Measurements from ENCODE around the gene SYMPK.
A peak's percentile ranks its signal among the peaks of the same experiment; 100 is the strongest.

SYMPK gene

DNA sequence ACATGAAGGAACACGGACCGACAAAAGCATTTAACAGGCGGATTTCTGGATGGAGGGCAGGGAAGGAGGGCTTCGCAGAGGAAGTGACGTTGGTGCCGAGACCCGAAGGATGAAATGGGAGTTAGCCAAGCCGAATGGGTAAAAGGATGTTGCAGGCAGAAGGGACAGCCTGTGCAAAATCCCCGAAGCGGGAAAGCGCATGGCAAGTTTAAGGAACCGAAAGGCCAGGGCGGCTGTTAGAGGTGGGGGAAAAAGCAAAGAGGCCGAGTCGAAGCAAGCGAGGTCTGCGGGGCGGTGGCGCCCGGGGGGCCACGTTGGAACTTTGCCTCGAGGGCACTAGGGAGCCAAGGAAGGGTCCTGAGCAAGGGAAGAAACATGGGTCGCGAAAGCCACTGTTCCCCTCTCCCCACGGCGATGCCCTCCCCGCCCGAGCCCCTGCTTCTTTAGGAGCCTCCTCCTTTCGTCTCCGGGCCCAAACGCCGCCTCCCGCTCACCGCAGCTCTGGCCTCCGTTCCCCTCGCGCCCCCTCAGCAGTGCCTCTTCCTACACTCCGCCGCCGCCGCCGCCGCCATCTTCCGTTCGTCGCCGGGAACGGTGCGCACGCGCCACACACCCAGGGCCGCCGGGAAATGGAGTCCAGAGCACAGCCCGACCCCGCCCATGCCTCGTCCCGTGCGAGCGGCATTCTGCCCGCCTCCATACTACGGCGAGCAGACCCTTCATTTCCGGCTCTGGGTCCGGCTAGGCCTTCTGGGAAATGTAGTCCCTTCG, at the start of gene SYMPK:
SYMPK (minus strand) TSS at position 584 of the 771 bp plus-strand sequence. CDS start 8,652 bp downstream, outside the sequence.
- TF ChIP-seq POLR2AphosphoS5 (IDR thresholded peaks at IDR 0.05; ENCODE audit: borderline replicate concordance, low read depth, low read length) (peak; percentile 79), FOXP2 (optimal IDR thresholded peaks at IDR 0.05; ENCODE audit: control extremely low read depth, extremely low read length, insufficient read depth) (peak; percentile 54), EZH2 (IDR thresholded peaks at IDR 0.05) (no peak)
- H3K36me3 ChIP-seq (ENCODE audit: insufficient read depth, low read length), result peaks cover 17% of the 10 kb centered on the region
- H3K4me3 ChIP-seq, result peak within 1 kb of the TSS; percentile 96
- no peaks in the 10 kb centered on the region for H3K9me3 ChIP-seq (ENCODE audit: low read depth, low read length)
- peak; percentile 89 for DNase-seq (ENCODE audit: low read depth, low spot score)
- peak within 1 kb of the TSS; percentile 77 for H3K9ac ChIP-seq (ENCODE audit: insufficient read length)
- peak within 1 kb of the TSS; percentile 69 for H3K27ac ChIP-seq

DNA sequence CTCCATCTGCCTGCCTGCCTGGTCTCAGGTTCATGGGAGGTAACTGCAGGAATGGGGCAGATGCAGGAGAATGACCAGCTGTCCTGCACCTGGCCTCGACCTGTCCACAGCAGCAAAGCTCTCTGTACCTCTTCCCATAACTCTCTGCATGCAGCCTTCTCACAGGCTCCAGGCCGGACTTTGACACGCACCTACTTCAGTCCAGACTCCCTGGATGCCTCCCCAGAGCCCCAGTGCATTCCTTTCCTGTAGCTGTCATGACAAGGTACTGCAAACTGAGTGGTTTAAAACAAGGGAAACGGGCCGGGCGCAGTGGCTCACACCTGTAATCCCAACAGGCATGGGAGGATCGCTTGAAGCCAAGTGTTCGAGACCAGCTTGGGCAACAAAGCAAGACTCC, 48.3 kb upstream of the SYMPK start:
- TF ChIP-seq POLR2AphosphoS5 (IDR thresholded peaks at IDR 0.05; ENCODE audit: borderline replicate concordance, low read depth, low read length), result no peak
- no peak for TF ChIP-seq FOXP2 (optimal IDR thresholded peaks at IDR 0.05; ENCODE audit: control extremely low read depth, extremely low read length, insufficient read depth)
- no peak for TF ChIP-seq EZH2 (IDR thresholded peaks at IDR 0.05)
- no peaks in the 10 kb centered on the region for H3K36me3 ChIP-seq (ENCODE audit: insufficient read depth, low read length)
- H3K9ac ChIP-seq (ENCODE audit: insufficient read length), result no peak overlapping the region
- no peak overlapping the region for H3K27ac ChIP-seq
- no peak overlapping the region for H3K4me3 ChIP-seq
- DNase-seq (ENCODE audit: low read depth, low spot score), result no peak
- no peaks in the 10 kb centered on the region for H3K9me3 ChIP-seq (ENCODE audit: low read depth, low read length)

DNA sequence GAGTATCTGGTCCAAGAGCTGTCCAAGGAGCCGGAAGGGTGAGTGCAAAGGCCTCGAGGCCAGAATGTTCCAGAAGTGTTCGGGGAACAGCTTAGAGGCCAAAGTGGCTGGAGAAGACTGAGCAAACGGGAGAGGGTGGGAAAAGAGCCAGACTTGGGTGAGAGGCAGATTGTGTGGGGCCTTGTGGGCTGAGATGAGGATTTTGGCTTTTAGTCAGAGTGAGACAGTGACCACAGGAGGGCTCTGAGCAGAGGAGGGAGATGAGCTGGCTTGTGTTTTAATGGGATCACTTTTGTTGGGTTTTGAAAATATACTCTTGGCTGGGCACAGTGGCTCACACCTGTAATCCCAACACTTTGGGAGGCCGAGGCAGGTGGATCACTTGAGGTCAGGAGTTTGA, 46.0 kb upstream of the SYMPK start:
- H3K36me3 ChIP-seq (ENCODE audit: insufficient read depth, low read length), result no peaks in the 10 kb centered on the region
- no peak overlapping the region for H3K27ac ChIP-seq
- H3K9ac ChIP-seq (ENCODE audit: insufficient read length), result no peak overlapping the region
- H3K4me3 ChIP-seq, result no peak overlapping the region
- no peaks in the 10 kb centered on the region for H3K9me3 ChIP-seq (ENCODE audit: low read depth, low read length)
- TF ChIP-seq FOXP2 (optimal IDR thresholded peaks at IDR 0.05; ENCODE audit: control extremely low read depth, extremely low read length, insufficient read depth) (no peak), POLR2AphosphoS5 (IDR thresholded peaks at IDR 0.05; ENCODE audit: borderline replicate concordance, low read depth, low read length) (no peak), EZH2 (IDR thresholded peaks at IDR 0.05) (no peak)
- DNase-seq (ENCODE audit: low read depth, low spot score), result no peak

DNA sequence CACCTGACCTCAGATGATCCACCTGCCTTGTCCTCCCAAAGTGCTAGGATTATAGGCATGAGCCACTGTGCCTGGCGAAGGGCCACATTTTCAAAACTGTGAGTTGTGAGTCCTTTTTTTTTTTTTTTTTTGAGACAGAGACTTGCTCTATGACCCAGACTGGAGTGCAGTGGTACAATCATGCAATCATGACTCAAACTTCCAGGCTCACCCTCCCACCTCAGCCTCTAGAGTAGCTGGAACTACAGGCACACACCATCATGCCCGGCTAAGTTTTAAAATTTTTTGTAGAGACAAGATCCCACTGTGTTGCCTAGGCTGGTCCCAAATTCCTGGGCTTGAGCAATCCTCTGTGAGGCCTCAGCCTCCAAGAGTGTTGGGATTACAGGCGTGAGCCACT, 43.3 kb upstream of the SYMPK start:
- H3K9ac ChIP-seq (ENCODE audit: insufficient read length), result no peak overlapping the region
- no peak overlapping the region for H3K4me3 ChIP-seq
- TF ChIP-seq FOXP2 (optimal IDR thresholded peaks at IDR 0.05; ENCODE audit: control extremely low read depth, extremely low read length, insufficient read depth) (no peak), POLR2AphosphoS5 (IDR thresholded peaks at IDR 0.05; ENCODE audit: borderline replicate concordance, low read depth, low read length) (no peak), EZH2 (IDR thresholded peaks at IDR 0.05) (no peak)
- no peak for DNase-seq (ENCODE audit: low read depth, low spot score)
- H3K27ac ChIP-seq, result no peak overlapping the region
- no peaks in the 10 kb centered on the region for H3K9me3 ChIP-seq (ENCODE audit: low read depth, low read length)
- H3K36me3 ChIP-seq (ENCODE audit: insufficient read depth, low read length), result no peaks in the 10 kb centered on the region

DNA sequence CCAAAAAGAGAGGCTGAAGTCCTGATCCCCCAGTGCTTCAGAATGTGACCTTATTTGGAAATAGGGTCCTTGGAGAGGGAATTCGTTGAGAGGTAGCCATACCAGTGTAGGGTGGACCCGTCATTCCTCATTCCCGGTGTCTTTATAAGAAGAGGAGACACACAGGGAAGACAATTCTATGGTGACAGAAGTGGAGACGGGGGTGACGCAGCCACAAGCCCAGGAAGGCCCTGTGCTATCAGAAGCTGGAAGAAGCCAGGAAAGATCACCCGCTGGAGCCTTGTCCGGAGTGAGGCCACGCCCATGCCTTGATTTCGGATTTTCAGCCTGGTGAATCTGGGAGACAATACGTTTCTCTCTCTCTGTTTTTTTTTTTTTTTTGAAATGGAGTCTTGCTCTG, 42.1 kb upstream of the SYMPK start:
- Histone ChIP-seq H3K4me3 (no peak overlapping the region), H3K27ac (no peak overlapping the region), H3K36me3 (ENCODE audit: insufficient read depth, low read length) (peaks cover 10% of the 10 kb centered on the region; the same call in 1 of the 2 replicates), H3K9me3 (ENCODE audit: low read depth, low read length) (no peaks in the 10 kb centered on the region), H3K9ac (ENCODE audit: insufficient read length) (no peak overlapping the region)
- no peak for DNase-seq (ENCODE audit: low read depth, low spot score)
- TF ChIP-seq FOXP2 (optimal IDR thresholded peaks at IDR 0.05; ENCODE audit: control extremely low read depth, extremely low read length, insufficient read depth) (no peak), EZH2 (IDR thresholded peaks at IDR 0.05) (no peak), POLR2AphosphoS5 (IDR thresholded peaks at IDR 0.05; ENCODE audit: borderline replicate concordance, low read depth, low read length) (no peak)

DNA sequence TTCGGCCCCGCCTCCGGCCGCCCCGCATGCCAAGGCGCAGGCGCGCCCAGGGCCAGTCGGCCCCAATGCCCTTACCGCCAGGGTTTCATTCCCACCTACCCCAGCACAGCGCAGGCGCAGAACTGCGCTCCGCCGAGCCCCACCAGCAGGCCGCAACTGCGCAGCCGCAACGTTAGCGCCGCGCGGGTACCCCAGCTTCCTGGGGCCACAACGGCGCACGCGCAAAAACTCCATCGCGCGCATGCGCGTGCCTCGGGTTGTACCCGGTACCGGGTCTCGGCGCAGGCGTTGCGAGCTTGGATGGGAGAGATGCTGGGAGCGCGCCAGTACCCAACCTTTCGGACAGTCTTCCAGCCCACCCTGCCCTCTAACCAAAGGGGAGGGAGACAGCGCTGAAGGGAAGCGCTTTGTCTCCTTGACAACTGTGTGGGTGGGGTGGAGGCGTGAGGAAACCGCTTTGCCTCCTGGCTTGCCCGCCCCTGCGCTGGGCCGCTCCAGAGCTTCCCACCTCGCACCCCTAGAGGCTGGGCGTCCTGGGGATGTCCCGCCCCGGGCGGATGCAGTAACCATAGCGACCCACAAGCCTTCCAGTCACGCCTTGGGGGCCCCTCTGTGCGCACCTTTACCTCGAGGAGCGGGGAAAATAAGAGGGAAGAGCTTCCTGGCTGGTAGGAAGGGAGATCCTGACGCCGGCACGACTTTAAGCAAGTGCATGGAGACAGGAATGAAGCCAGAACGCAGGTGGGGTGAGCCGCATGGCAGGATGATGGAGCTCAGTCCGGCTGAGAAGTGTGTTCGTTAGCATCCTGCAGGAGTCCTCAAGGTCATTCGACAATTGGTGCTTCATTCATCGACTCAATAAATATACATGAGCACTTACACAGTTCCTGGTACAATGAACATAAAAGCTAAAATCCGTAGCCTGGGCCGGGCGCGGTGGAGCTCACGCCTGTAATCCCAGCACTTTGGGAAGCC, 40.0 kb upstream of the SYMPK start:
- H3K4me3 ChIP-seq, result peak overlapping the region; percentile 82
- DNase-seq (ENCODE audit: low read depth, low spot score), result peak; percentile 81
- no peak for TF ChIP-seq EZH2 (IDR thresholded peaks at IDR 0.05)
- no peak for TF ChIP-seq FOXP2 (optimal IDR thresholded peaks at IDR 0.05; ENCODE audit: control extremely low read depth, extremely low read length, insufficient read depth)
- peak; percentile 96 for TF ChIP-seq POLR2AphosphoS5 (IDR thresholded peaks at IDR 0.05; ENCODE audit: borderline replicate concordance, low read depth, low read length)
- H3K9me3 ChIP-seq (ENCODE audit: low read depth, low read length), result no peaks in the 10 kb centered on the region
- H3K27ac ChIP-seq, result no peak overlapping the region
- H3K9ac ChIP-seq (ENCODE audit: insufficient read length), result peak overlapping the region; percentile 47
- peaks cover 26% of the 10 kb centered on the region; the same call in 1 of the 2 replicates for H3K36me3 ChIP-seq (ENCODE audit: insufficient read depth, low read length)

DNA sequence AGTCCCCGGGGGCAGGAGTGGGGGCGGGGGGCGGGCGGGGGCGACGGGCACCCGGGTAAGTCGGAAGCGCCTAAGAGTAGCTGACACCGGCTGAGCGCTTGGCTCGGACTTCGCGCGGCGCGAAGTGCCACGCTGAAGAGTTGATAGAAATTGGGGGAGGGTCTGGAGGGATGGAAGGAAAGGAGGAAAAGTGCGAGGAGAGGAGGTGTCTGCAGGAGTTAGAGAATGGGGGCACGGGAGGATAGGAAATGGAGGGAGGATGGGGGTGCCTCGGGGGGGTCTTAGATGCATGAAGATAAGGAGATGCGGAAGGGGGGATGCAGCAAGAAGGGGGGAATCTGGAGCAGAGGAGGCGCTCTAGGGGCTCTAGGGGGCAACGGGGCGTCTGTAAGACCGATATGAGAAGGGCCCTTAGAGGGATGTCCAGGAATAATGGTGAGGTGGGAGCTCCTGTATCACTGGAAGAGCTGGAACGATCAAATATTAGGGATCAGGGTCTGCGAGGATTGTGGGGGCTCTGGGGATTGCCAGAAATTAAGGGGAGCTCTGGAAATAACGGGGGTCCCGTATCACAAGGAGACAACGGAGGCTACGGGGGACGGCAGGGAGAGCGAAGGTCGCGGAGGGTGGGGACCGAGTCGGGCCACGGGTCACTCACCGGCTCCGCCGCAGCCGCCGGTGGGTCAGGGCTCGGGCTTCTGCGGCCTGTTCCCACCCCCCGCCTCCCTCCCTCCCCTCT, 39.1 kb upstream of the SYMPK start, which contains the start of gene MYPOP:
MYPOP (minus strand) TSS at position 702 of the 739 bp plus-strand sequence. CDS start 840 bp downstream, outside the sequence.
- Histone ChIP-seq H3K9ac (ENCODE audit: insufficient read length) (peak within 1 kb of the TSS; percentile 81), H3K27ac (no peak within 1 kb of the TSS)
- no peak for DNase-seq (ENCODE audit: low read depth, low spot score)

More for the DNA sequence above, 39.1 kb upstream of the SYMPK start, which contains the start of gene MYPOP:
- Histone ChIP-seq H3K4me3 (peak within 1 kb of the TSS; percentile 82), H3K36me3 (ENCODE audit: insufficient read depth, low read length) (peaks cover 26% of the 10 kb centered on the region; the same call in 1 of the 2 replicates), H3K9me3 (ENCODE audit: low read depth, low read length) (no peaks in the 10 kb centered on the region)
- TF ChIP-seq FOXP2 (optimal IDR thresholded peaks at IDR 0.05; ENCODE audit: control extremely low read depth, extremely low read length, insufficient read depth), result no peak
- no peak for TF ChIP-seq POLR2AphosphoS5 (IDR thresholded peaks at IDR 0.05; ENCODE audit: borderline replicate concordance, low read depth, low read length)
- TF ChIP-seq EZH2 (IDR thresholded peaks at IDR 0.05), result no peak

Measured in SK-N-MC (cell line).